GM21717 (cell line): ENCODE results near the gene DDX6.

ENCODE experiments used
- ATAC-seq: cut with Tn5 transposase; IDR thresholded peaks from one replicate; pipeline ENCODE4 v1.9.1; 2021; ENCODE audit warnings: mild to moderate bottlenecking, moderate library complexity; ENCODE audit not compliant: unreplicated experiment

Gene DDX6

GRCh38 chr11:118705791-118706545 lies 85.0 kb downstream of the DDX6 start:
- no peak for ATAC-seq

GRCh38 chr11:118705111-118705741 lies 85.7 kb downstream of the DDX6 start:
- ATAC-seq: no peak

GRCh38 chr11:118703563-118704106 lies 87.3 kb downstream of the DDX6 start:
- no peak for ATAC-seq

DNA sequence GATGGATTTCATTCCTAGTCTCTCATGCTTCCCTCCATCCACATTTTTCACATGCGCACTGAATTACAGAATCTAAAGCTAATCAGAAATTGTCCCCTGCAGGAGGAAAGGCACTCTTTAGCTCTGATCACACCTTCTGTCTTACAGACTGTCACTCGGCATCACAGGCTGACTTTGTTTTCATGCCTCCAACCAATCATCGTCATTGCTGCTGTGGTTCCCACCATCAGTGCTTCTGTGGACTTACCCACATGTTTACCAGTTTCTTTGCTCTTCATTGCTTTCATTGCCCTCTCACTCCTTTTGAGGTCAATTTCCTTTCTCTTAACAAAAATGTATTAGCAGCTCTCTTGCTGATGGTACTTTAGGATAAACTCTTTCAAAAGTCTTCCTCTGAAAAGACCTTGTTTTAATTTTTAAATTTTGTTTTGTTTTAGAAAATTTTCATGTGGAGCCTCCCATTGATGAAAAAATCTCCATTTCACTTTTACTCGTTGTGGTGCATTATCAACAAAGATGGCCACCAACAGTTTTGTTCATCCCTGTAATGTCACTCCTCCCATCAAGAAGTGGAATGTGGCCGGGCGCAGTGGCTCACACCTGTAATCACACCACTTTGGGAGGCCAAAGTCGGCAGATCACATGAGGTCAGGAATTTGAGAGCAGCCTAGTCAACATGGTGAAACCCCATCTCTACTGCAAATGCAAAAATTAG lies 91.3 kb downstream of the DDX6 start:
- ATAC-seq: no peak
